ENCODE data around the gene TDO2. TPM values are rescaled to one million over a fixed set of nuclear protein-coding genes. Genes with fewer than 3 reads are reported as not detected.

TDO2 gene
- polyA plus RNA-seq, 1 donor (not counting 4 experiments of a cell fraction or from before 2014, with no cell fraction given): not detected

DNA sequence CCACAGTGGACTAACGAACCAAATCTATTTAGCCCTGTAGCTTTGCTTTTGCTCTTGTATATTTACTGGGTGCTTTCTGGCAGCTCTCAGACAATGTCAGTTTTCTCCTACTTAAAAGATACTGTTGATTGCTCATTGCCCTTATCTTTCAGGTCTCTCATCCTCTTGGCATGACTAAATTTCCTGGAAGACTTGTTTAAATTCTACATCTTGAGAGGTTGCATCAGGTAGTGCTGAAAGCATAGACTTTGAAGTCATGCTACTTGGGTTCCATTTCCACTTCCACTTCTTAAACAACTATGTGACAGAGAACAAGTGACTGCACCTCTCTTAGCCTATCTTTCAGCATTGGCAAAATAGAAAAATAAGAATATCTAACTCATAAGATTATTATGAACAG is 8.4 kb downstream of the TDO2 start:
- Histone ChIP-seq H3K79me2 (ENCODE audit: control insufficient read depth, insufficient read depth, low read length) (no peaks in the 10 kb centered on the region), H3K9ac (ENCODE audit: control insufficient read depth, extremely low read depth, insufficient read depth, low read length) (no peak overlapping the region), H3K4me3 (ENCODE audit: control insufficient read depth in 2 of 3, extremely low read depth in 1 of 3, insufficient read depth in 2 of 3, low read depth in 1 of 3, low read length in 3 of 3) (no peak overlapping the region), H3K36me3 (ENCODE audit: control insufficient read depth in 2 of 2, extremely low read depth in 1 of 2, insufficient read depth in 2 of 2, low read length in 2 of 2) (no peaks in the 10 kb centered on the region), H3K9me1 (ENCODE audit: control insufficient read depth, extremely low read depth, insufficient read depth, low read length) (no peaks in the 10 kb centered on the region), H3K27me3 (ENCODE audit: control insufficient read depth, extremely low read depth, insufficient read depth, low read length) (no peaks in the 10 kb centered on the region), H3K9me3 (ENCODE audit: control insufficient read depth, low read depth, low read length) (no peaks in the 10 kb centered on the region), H3K27ac (ENCODE audit: control insufficient read depth, insufficient read depth, low read length) (no peak overlapping the region), H4K20me1 (ENCODE audit: control insufficient read depth, extremely low read depth, insufficient read depth, low read length) (no peaks in the 10 kb centered on the region), H3K4me1 (ENCODE audit: control insufficient read depth, extremely low read depth, insufficient read depth, low read length) (no peaks in the 10 kb centered on the region), H2AFZ (ENCODE audit: control insufficient read depth, low read length) (no peak overlapping the region), H3K4me2 (ENCODE audit: control insufficient read depth, extremely low read depth, insufficient read depth, low read depth, low read length) (no peak overlapping the region)
- no peak for DNase-seq (ENCODE audit: low read depth, low spot score)
- dilution Hi-C loops (cut with MboI; ENCODE audit: extremely low pct_ligation_motif_present, low sequenced_read_pairs): no loop called here
- no peak for FAIRE-seq
- TF ChIP-seq EZH2 (IDR thresholded peaks at IDR 0.05; ENCODE audit: low read length) (no peak), CTCF (optimal IDR thresholded peaks at IDR 0.05 in 1 of 3, IDR thresholded peaks at IDR 0.05 in 1 of 3, conservative IDR thresholded peaks at IDR 0.05 in 1 of 3; ENCODE audit: extremely low read depth in 1 of 3, insufficient read depth in 2 of 3, low read length in 3 of 3) (no peak)

- Histone ChIP-seq H3K9ac (ENCODE audit: control insufficient read depth, extremely low read depth, insufficient read depth, low read length) (no peak overlapping the region), H3K27ac (ENCODE audit: control insufficient read depth, insufficient read depth, low read length) (no peak overlapping the region), H4K20me1 (ENCODE audit: control insufficient read depth, extremely low read depth, insufficient read depth, low read length) (no peaks in the 10 kb centered on the region), H3K4me2 (ENCODE audit: control insufficient read depth, extremely low read depth, insufficient read depth, low read depth, low read length) (no peak overlapping the region), H3K27me3 (ENCODE audit: control insufficient read depth, extremely low read depth, insufficient read depth, low read length) (no peaks in the 10 kb centered on the region), H3K4me1 (ENCODE audit: control insufficient read depth, extremely low read depth, insufficient read depth, low read length) (no peaks in the 10 kb centered on the region), H3K4me3 (ENCODE audit: control insufficient read depth in 2 of 3, extremely low read depth in 1 of 3, insufficient read depth in 2 of 3, low read depth in 1 of 3, low read length in 3 of 3) (no peak overlapping the region), H3K9me1 (ENCODE audit: control insufficient read depth, extremely low read depth, insufficient read depth, low read length) (no peaks in the 10 kb centered on the region), H3K79me2 (ENCODE audit: control insufficient read depth, insufficient read depth, low read length) (no peaks in the 10 kb centered on the region), H3K36me3 (ENCODE audit: control insufficient read depth in 2 of 2, extremely low read depth in 1 of 2, insufficient read depth in 2 of 2, low read length in 2 of 2) (no peaks in the 10 kb centered on the region), H3K9me3 (ENCODE audit: control insufficient read depth, low read depth, low read length) (no peaks in the 10 kb centered on the region), H2AFZ (ENCODE audit: control insufficient read depth, low read length) (no peak overlapping the region)
- FAIRE-seq (no peak), DNase-seq (ENCODE audit: low read depth, low spot score) (no peak)
- dilution Hi-C loops (cut with MboI; ENCODE audit: extremely low pct_ligation_motif_present, low sequenced_read_pairs): no loop called here
- TF ChIP-seq CTCF (optimal IDR thresholded peaks at IDR 0.05 in 1 of 3, IDR thresholded peaks at IDR 0.05 in 1 of 3, conservative IDR thresholded peaks at IDR 0.05 in 1 of 3; ENCODE audit: extremely low read depth in 1 of 3, insufficient read depth in 2 of 3, low read length in 3 of 3) (no peak), EZH2 (IDR thresholded peaks at IDR 0.05; ENCODE audit: low read length) (no peak)
Observed at GRCh38 chr4:155914782-155915181, 11.3 kb downstream of the TDO2 start.

Measured in keratinocyte (primary cell).